H1 (cell line): ENCODE results near the gene CA5A. TPM values are rescaled to one million over a fixed set of nuclear protein-coding genes. Genes with fewer than 3 reads are reported as not detected.

Experiments
- CTCF ChIA-PET: fragments of 300-600 bp; sonication (Branson Sonifier 250); formaldehyde crosslinking; loops from one replicate; lab custom pipeline; 2021; ENCODE audit not compliant: partially characterized antibody; lab: Charles Lee
- POLR2A ChIA-PET: fragments of 300-600 bp; sonication (Branson Sonifier 250); formaldehyde crosslinking; loops from one replicate; lab custom pipeline; 2021; ENCODE audit warnings: inconsistent platforms; ENCODE audit not compliant: partially characterized antibody; lab: Charles Lee
- DNase-seq, 2 experiments: peaks; one replicate each; pipeline versions ENCODE4 v3.0.0 to v3.0.0-alpha.2; 2010 to 2022; ENCODE audit warnings: low spot score in 2 of 2, low read depth in 1 of 2, mixed read lengths in 1 of 2
- FAIRE-seq: peaks from 2 replicates; lab custom pipeline; 2011; peaks lifted over from hg19 to GRCh38; lab: Jason Lieb, UNC
- H2AFZ ChIP-seq: 2 replicates; pipeline ENCODE4 v1.8.1; 2012; ENCODE audit warnings: low read length, inconsistent platforms
- H2AK5ac ChIP-seq: 2 replicates; pipeline ENCODE4 v1.6.1; 2013; ENCODE audit warnings: low read depth, low read length
- H2BK120ac ChIP-seq: replicated peaks from 2 replicates; pipeline ENCODE3; 2013; ENCODE audit warnings: low read depth, low read length, inconsistent platforms
- H2BK12ac ChIP-seq: 2 replicates; pipeline ENCODE4 v1.6.1; 2013; ENCODE audit warnings: low read depth, low read length
- H2BK15ac ChIP-seq: 2 replicates; pipeline ENCODE4 v1.6.1; 2013; ENCODE audit warnings: low read length
- H2BK20ac ChIP-seq: 2 replicates; pipeline ENCODE4 v1.6.1; 2013; ENCODE audit warnings: low read length
- H2BK5ac ChIP-seq: 2 replicates; pipeline ENCODE4 v1.6.1; 2013; ENCODE audit warnings: low read depth, low read length
- H3K14ac ChIP-seq: 2 replicates; pipeline ENCODE4 v1.6.1; 2013; ENCODE audit warnings: inconsistent platforms; ENCODE audit not compliant: insufficient read length
- H3K18ac ChIP-seq: 2 replicates; pipeline ENCODE4 v1.6.1; 2013; ENCODE audit warnings: low read length; ENCODE audit errors: extremely low read depth
- H3K23ac ChIP-seq: 2 replicates; pipeline ENCODE4 v1.6.1; 2013; ENCODE audit warnings: inconsistent platforms; ENCODE audit not compliant: insufficient read length
- H3K23me2 ChIP-seq: 2 replicates; pipeline ENCODE4 v1.6.1; 2013; ENCODE audit warnings: low read depth, low read length
- H3K27ac ChIP-seq: 2 replicates; pipeline ENCODE4 v1.6.1; 2011; ENCODE audit warnings: low read depth, low read length, inconsistent platforms
- H3K27me3 ChIP-seq, 4 experiments: replicated peaks in 1 of 4; 1 replicate in 1 of 4; 2 replicates in 3 of 4; pipeline versions ENCODE4 v1.6.1 to v1.8.1; 2011 to 2013; ENCODE audit warnings: low read length in 3 of 4, mild to moderate bottlenecking in 3 of 4, inconsistent platforms in 2 of 4, mixed read lengths in 2 of 4, moderate library complexity in 1 of 4; ENCODE audit not compliant: control insufficient read depth in 3 of 4, insufficient read depth in 3 of 4; ENCODE audit errors: extremely low read depth in 1 of 4
- H3K36me3 ChIP-seq, 4 experiments: 2 replicates each; pipeline versions ENCODE4 v1.6.1 to v1.8.1; 2011 to 2013; ENCODE audit warnings: mild to moderate bottlenecking in 4 of 4, low read length in 3 of 4, moderate library complexity in 2 of 4, control low read depth in 1 of 4, inconsistent platforms in 1 of 4; ENCODE audit not compliant: insufficient read depth in 4 of 4, control insufficient read depth in 2 of 4
- H3K4ac ChIP-seq: replicated peaks from 2 replicates; pipeline ENCODE3; 2013; ENCODE audit warnings: low read length, low read depth, mixed read lengths, inconsistent platforms; ENCODE audit not compliant: insufficient read length
- H3K4me1 ChIP-seq, 4 experiments: replicated peaks in 1 of 4; 1 replicate in 1 of 4; 2 replicates in 3 of 4; pipeline versions ENCODE4 v1.6.1 to v1.8.1; 2011 to 2013; ENCODE audit warnings: low read length in 3 of 4, inconsistent platforms in 2 of 4, mixed read lengths in 1 of 4; ENCODE audit not compliant: insufficient read depth in 4 of 4, control insufficient read depth in 3 of 4
- H3K4me2 ChIP-seq, 2 experiments: 2 replicates each; pipeline versions ENCODE4 v1.6.1 to v1.8.1; 2011 to 2013; ENCODE audit warnings: low read depth in 2 of 2, low read length in 2 of 2, control low read depth in 1 of 2, inconsistent platforms in 1 of 2, mild to moderate bottlenecking in 1 of 2; ENCODE audit not compliant: insufficient read depth in 1 of 2
- H3K4me3 ChIP-seq, 4 experiments: fragments of 200-600, 300-600 bp in 1 of 4; sonication (generic), shearing (Covaris generic), sonication (Bioruptor Twin) in 1 of 4; 2 replicates each; pipeline versions ENCODE4 v1.5.1 to v1.8.1; 2011 to 2016; ENCODE audit warnings: low read length in 4 of 4, low read depth in 3 of 4, control low read depth in 2 of 4, inconsistent platforms in 2 of 4, mild to moderate bottlenecking in 2 of 4, mixed read lengths in 1 of 4, moderate library complexity in 1 of 4; ENCODE audit not compliant: insufficient read depth in 2 of 4; ENCODE audit errors: extremely low read depth in 1 of 4
- H3K56ac ChIP-seq: replicated peaks from 2 replicates; pipeline ENCODE3; 2013; ENCODE audit warnings: low read depth, mild to moderate bottlenecking, mixed read lengths, low read length, inconsistent platforms; ENCODE audit not compliant: insufficient read length
- H3K79me1 ChIP-seq: 2 replicates; pipeline ENCODE4 v1.6.1; 2013; ENCODE audit warnings: low read depth, low read length, control low read depth
- H3K79me2 ChIP-seq, 2 experiments: 2 replicates each; pipeline versions ENCODE4 v1.6.1 to v1.8.1; 2012 to 2013; ENCODE audit warnings: low read length in 2 of 2, mild to moderate bottlenecking in 2 of 2, inconsistent platforms in 1 of 2; ENCODE audit not compliant: insufficient read depth in 2 of 2, control insufficient read depth in 1 of 2
- H3K9ac ChIP-seq, 4 experiments: replicated peaks in 1 of 4; 1 replicate in 1 of 4; 2 replicates in 3 of 4; pipeline versions ENCODE4 v1.6.1 to v1.8.1; 2011 to 2013; ENCODE audit warnings: low read depth in 3 of 4, low read length in 3 of 4, control low read depth in 2 of 4, mild to moderate bottlenecking in 2 of 4, moderate library complexity in 2 of 4, inconsistent platforms in 1 of 4; ENCODE audit errors: extremely low read depth in 1 of 4
- H3K9me3 ChIP-seq, 2 experiments: 2 replicates each; pipeline versions ENCODE4 v1.6.1 to v1.8.1; 2012 to 2013; ENCODE audit warnings: mild to moderate bottlenecking in 2 of 2, moderate library complexity in 2 of 2, control low read depth in 1 of 2, inconsistent platforms in 1 of 2, low read depth in 1 of 2, low read length in 1 of 2, mixed read lengths in 1 of 2; ENCODE audit not compliant: insufficient read depth in 2 of 2
- H4K20me1 ChIP-seq, 2 experiments: replicated peaks in 1 of 2; 2 replicates each; pipeline versions ENCODE3 to v1.8.1; 2011 to 2013; ENCODE audit warnings: inconsistent platforms in 2 of 2, low read length in 2 of 2, mild to moderate bottlenecking in 1 of 2; ENCODE audit not compliant: insufficient read depth in 2 of 2, control insufficient read depth in 1 of 2
- H4K5ac ChIP-seq: 2 replicates; pipeline ENCODE4 v1.6.1; 2013; ENCODE audit warnings: low read length, low read depth, mixed read lengths, inconsistent platforms; ENCODE audit not compliant: insufficient read length
- H4K8ac ChIP-seq: 2 replicates; pipeline ENCODE4 v1.8.0; 2013; ENCODE audit warnings: mild to moderate bottlenecking, moderate library complexity, low read length, inconsistent platforms; ENCODE audit not compliant: insufficient read depth; ENCODE audit errors: extremely low read depth
- H4K91ac ChIP-seq: replicated peaks from 2 replicates; pipeline ENCODE3; 2013; ENCODE audit warnings: low read length, mixed read lengths, inconsistent platforms; ENCODE audit not compliant: insufficient read length
- SRF ChIP-seq: IDR thresholded peaks from 2 replicates; pipeline ENCODE4 v1.6.1; 2011; ENCODE audit warnings: mild to moderate bottlenecking, low read depth, low read length, moderate library complexity
- WGBS, 2 experiments: shearing (Covaris generic) in 1 of 2; methylation state at CpG; one replicate each; pipeline versions ENCODE4 v1.1.6 to v1.1.7; 2013 to 2015; ENCODE audit warnings: low lambda C conversion rate in 2 of 2, mixed read lengths in 2 of 2, inconsistent platforms in 1 of 2, low coverage in 1 of 2, missing lambda C conversion rate in 1 of 2; ENCODE audit not compliant: insufficient replicate concordance in 2 of 2, insufficient coverage in 1 of 2, insufficient read length in 1 of 2; ENCODE audit errors: extremely low coverage in 1 of 2, missing lambda C conversion rate in 1 of 2; 5-methylcytosine and 5-hydroxymethylcytosine counted together
- polyA plus RNA-seq, 7 experiments: library from polyadenylated mRNA; depleted of rRNA in 3 of 7; stranded (reverse) in 5 of 7; unstranded in 2 of 7; fragments of >200 nt in 5 of 7; fragments of 200-250 nt in 2 of 7; gene quantifications; 1 replicate in 5 of 7; 2 replicates in 1 of 7; 4 replicates in 1 of 7; pipeline versions ENCODE4 v1.2.1 to v1.2.3, GENCODE V29; 2011 to 2013; ENCODE audit warnings: missing spikeins in 2 of 7, mixed read lengths in 2 of 7
- total RNA-seq: library from RNA; stranded (reverse); fragmentation: NEBNext Ultra II Directional; extraction: Animal tissue kit (Norgen Biotek cat#: 25700); gene quantifications from 2 replicates; pipeline ENCODE4 v1.2.1, GENCODE V29; 2021

Gene CA5A
- total and polyA plus RNA-seq, 2 of the 8 experiments (the other 6 are each of a cell fraction or from before 2014, with no cell fraction given), result not detected

DNA sequence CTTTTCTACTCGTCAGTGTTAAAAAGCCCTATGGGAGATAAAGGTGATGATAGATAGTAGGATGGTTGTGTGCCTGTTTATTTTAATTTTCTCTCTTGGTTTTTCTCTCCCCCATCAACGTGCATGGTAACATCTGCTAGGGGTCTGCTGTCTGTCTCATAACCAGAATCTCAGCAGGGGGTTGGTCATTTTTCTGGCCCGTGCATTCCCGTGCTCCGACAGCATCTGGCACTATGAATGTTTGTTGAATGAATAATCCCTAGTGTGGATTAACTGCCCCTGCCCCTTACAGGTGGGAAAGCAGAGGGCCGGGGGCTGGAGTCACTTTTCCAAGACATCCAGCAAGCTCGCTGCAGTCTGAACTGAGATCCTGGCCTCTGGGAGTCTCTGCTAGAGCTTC is 6.3 kb downstream of the CA5A start:
- no peak overlapping the region for H3K4me3 ChIP-seq
- no peak overlapping the region for H3K23ac ChIP-seq
- H3K56ac ChIP-seq, result no peak overlapping the region
- H4K5ac ChIP-seq, result no peak overlapping the region
- no peak overlapping the region for H3K4me2 ChIP-seq
- no peak for FAIRE-seq
- no peak overlapping the region for H2BK5ac ChIP-seq
- no peak overlapping the region for H3K4ac ChIP-seq
- H3K14ac ChIP-seq, result no peak overlapping the region
- H2AFZ ChIP-seq, result no peak overlapping the region
- no peak overlapping the region for H3K18ac ChIP-seq
- H4K91ac ChIP-seq, result no peak overlapping the region
- H3K27me3 ChIP-seq, result no peaks in the 10 kb centered on the region
- no peak overlapping the region for H2BK15ac ChIP-seq
- POLR2A ChIA-PET, result no interaction called here
- no peak overlapping the region for H2BK12ac ChIP-seq
- H3K27ac ChIP-seq, result no peak overlapping the region
- no peaks in the 10 kb centered on the region for H4K20me1 ChIP-seq
- no peak overlapping the region for H2BK20ac ChIP-seq
- H3K36me3 ChIP-seq, result no peaks in the 10 kb centered on the region
- no peaks in the 10 kb centered on the region for H3K23me2 ChIP-seq
- H2AK5ac ChIP-seq, result no peak overlapping the region
- H2BK120ac ChIP-seq, result no peak overlapping the region
- no peaks in the 10 kb centered on the region for H3K79me1 ChIP-seq
- H4K8ac ChIP-seq, result no peak overlapping the region
- H3K4me1 ChIP-seq, result peaks cover 0 to 11% (median under 1%) of the 10 kb centered on the region in 4 experiments; a peak in 3 of 7 replicates
- no peaks in the 10 kb centered on the region for H3K79me2 ChIP-seq
- no peak for DNase-seq
- 85% methylated on average over 7 of the region's 7 CpGs; no CpG with 5 or more reads in 1 of the 2 experiments for WGBS, 2 experiments
- no peaks in the 10 kb centered on the region for H3K9me3 ChIP-seq
- H3K9ac ChIP-seq, result no peak overlapping the region
- CTCF ChIA-PET, result interaction anchor here (0.6 to 1.8 kb wide), 8 partner anchors 10 to 386 kb away, joined by 3 to 10 read pairs (median 4); no protein-coding TSS in a partner anchor
- TF ChIP-seq SRF, result no peak
